ENCODE measurements around the gene KCNQ1.

- TF ChIP-seq, protein P1, sequence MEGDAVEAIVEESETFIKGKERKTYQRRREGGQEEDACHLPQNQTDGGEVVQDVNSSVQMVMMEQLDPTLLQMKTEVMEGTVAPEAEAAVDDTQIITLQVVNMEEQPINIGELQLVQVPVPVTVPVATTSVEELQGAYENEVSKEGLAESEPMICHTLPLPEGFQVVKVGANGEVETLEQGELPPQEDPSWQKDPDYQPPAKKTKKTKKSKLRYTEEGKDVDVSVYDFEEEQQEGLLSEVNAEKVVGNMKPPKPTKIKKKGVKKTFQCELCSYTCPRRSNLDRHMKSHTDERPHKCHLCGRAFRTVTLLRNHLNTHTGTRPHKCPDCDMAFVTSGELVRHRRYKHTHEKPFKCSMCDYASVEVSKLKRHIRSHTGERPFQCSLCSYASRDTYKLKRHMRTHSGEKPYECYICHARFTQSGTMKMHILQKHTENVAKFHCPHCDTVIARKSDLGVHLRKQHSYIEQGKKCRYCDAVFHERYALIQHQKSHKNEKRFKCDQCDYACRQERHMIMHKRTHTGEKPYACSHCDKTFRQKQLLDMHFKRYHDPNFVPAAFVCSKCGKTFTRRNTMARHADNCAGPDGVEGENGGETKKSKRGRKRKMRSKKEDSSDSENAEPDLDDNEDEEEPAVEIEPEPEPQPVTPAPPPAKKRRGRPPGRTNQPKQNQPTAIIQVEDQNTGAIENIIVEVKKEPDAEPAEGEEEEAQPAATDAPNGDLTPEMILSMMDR (IDR thresholded peaks at IDR 0.05; ENCODE audit: poor library complexity, severe bottlenecking), result no peak
- TF ChIP-seq EZH2 (IDR thresholded peaks at IDR 0.05; ENCODE audit: borderline replicate concordance, insufficient read depth, low read length, poor library complexity, severe bottlenecking) (no peak), EP300 (conservative IDR thresholded peaks at IDR 0.05; ENCODE audit: poor library complexity, severe bottlenecking) (no peak), POLR2AphosphoS5 (IDR thresholded peaks at IDR 0.05) (no peak), MXI1 (conservative IDR thresholded peaks at IDR 0.05; ENCODE audit: poor library complexity, severe bottlenecking) (no peak), TAF1 (IDR thresholded peaks at IDR 0.05; ENCODE audit: low read depth) (no peak), SMC3 (conservative IDR thresholded peaks at IDR 0.05; ENCODE audit: poor library complexity) (no peak), RAD21 (conservative IDR thresholded peaks at IDR 0.05) (no peak)
- TF ChIP-seq, protein P2, sequence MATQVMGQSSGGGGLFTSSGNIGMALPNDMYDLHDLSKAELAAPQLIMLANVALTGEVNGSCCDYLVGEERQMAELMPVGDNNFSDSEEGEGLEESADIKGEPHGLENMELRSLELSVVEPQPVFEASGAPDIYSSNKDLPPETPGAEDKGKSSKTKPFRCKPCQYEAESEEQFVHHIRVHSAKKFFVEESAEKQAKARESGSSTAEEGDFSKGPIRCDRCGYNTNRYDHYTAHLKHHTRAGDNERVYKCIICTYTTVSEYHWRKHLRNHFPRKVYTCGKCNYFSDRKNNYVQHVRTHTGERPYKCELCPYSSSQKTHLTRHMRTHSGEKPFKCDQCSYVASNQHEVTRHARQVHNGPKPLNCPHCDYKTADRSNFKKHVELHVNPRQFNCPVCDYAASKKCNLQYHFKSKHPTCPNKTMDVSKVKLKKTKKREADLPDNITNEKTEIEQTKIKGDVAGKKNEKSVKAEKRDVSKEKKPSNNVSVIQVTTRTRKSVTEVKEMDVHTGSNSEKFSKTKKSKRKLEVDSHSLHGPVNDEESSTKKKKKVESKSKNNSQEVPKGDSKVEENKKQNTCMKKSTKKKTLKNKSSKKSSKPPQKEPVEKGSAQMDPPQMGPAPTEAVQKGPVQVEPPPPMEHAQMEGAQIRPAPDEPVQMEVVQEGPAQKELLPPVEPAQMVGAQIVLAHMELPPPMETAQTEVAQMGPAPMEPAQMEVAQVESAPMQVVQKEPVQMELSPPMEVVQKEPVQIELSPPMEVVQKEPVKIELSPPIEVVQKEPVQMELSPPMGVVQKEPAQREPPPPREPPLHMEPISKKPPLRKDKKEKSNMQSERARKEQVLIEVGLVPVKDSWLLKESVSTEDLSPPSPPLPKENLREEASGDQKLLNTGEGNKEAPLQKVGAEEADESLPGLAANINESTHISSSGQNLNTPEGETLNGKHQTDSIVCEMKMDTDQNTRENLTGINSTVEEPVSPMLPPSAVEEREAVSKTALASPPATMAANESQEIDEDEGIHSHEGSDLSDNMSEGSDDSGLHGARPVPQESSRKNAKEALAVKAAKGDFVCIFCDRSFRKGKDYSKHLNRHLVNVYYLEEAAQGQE (IDR thresholded peaks at IDR 0.05; ENCODE audit: borderline replicate concordance), result no peak
Measured at GRCh38 chr11:2657697-2658284, 213.0 kb downstream of the KCNQ1 start.

Data from neural cell (in vitro differentiated cells).